Measurements from ENCODE around the gene NPC2.
A peak's percentile ranks its signal among the peaks of the same experiment; 100 is the strongest.

Gene NPC2

GRCh38 chr14:74510223-74510931, 17.3 kb upstream of the NPC2 start:
- Histone ChIP-seq H3K4me3 (ENCODE audit: low read depth, low read length) (no peak overlapping the region), H4K8ac (ENCODE audit: low read depth, low read length) (no peak overlapping the region), H3K79me2 (ENCODE audit: control insufficient read depth, insufficient read depth, low read length, poor library complexity) (no peaks in the 10 kb centered on the region), H3K79me1 (ENCODE audit: low read length) (no peaks in the 10 kb centered on the region), H3K14ac (ENCODE audit: low read length) (no peak overlapping the region), H2AFZ (ENCODE audit: insufficient read depth, low read length, poor library complexity) (no peak overlapping the region), H3K23ac (ENCODE audit: low read length) (no peak overlapping the region), H2AK5ac (ENCODE audit: low read length) (no peak overlapping the region), H4K12ac (ENCODE audit: low read depth, low read length) (no peak overlapping the region), H3K27me3 (ENCODE audit: insufficient read depth, low read length) (no peaks in the 10 kb centered on the region), H2BK120ac (ENCODE audit: insufficient read depth, low read length, poor library complexity) (no peak overlapping the region), H3K4ac (ENCODE audit: low read depth, low read length) (no peak overlapping the region), H3K18ac (ENCODE audit: low read length) (no peak overlapping the region), H4K91ac (ENCODE audit: low read depth, low read length) (no peak overlapping the region), H3K4me1 (ENCODE audit: control insufficient read depth in 1 of 2, insufficient read depth in 2 of 2, low read length in 2 of 2) (no peaks in the 10 kb centered on the region), H2BK12ac (ENCODE audit: low read length) (no peak overlapping the region), H3K36me3 (ENCODE audit: control insufficient read depth in 1 of 2, insufficient read depth in 2 of 2, low read length in 2 of 2) (no peaks in the 10 kb centered on the region), H3K9ac (ENCODE audit: low read length) (no peak overlapping the region), H2BK5ac (ENCODE audit: low read depth, low read length, poor library complexity) (no peak overlapping the region), H3K9me3 (ENCODE audit: insufficient read depth, low read depth, low read length) (peaks cover 2% of the 10 kb centered on the region), H3K27ac (ENCODE audit: low read depth, low read length) (no peak overlapping the region), H3K4me2 (ENCODE audit: low read length) (no peak overlapping the region)
- peak in 1 of 2 donors; percentile 13 for DNase-seq
- no CpG with 5 or more reads among the region's 21 CpGs for WGBS (ENCODE audit: extremely low coverage, insufficient coverage, insufficient read length)

GRCh38 chr14:74509587-74510222, 16.6 kb upstream of the NPC2 start:
- H2BK12ac ChIP-seq (ENCODE audit: low read length) = no peak overlapping the region
- no peak overlapping the region for H3K9ac ChIP-seq (ENCODE audit: low read length)
- H2BK120ac ChIP-seq (ENCODE audit: insufficient read depth, low read length, poor library complexity) = no peak overlapping the region
- no peak overlapping the region for H3K4me3 ChIP-seq (ENCODE audit: low read depth, low read length)
- no peak overlapping the region for H3K23ac ChIP-seq (ENCODE audit: low read length)
- no peaks in the 10 kb centered on the region for H3K4me1 ChIP-seq (ENCODE audit: control insufficient read depth in 1 of 2, insufficient read depth in 2 of 2, low read length in 2 of 2)
- no peak for DNase-seq
- H4K91ac ChIP-seq (ENCODE audit: low read depth, low read length) = no peak overlapping the region
- no peaks in the 10 kb centered on the region for H3K79me2 ChIP-seq (ENCODE audit: control insufficient read depth, insufficient read depth, low read length, poor library complexity)
- H2AK5ac ChIP-seq (ENCODE audit: low read length) = no peak overlapping the region
- no peak overlapping the region for H3K27ac ChIP-seq (ENCODE audit: low read depth, low read length)
- H2BK5ac ChIP-seq (ENCODE audit: low read depth, low read length, poor library complexity) = no peak overlapping the region
- peaks cover 3% of the 10 kb centered on the region for H3K9me3 ChIP-seq (ENCODE audit: insufficient read depth, low read depth, low read length)
- no peaks in the 10 kb centered on the region for H3K79me1 ChIP-seq (ENCODE audit: low read length)
- no peak overlapping the region for H3K14ac ChIP-seq (ENCODE audit: low read length)
- H3K27me3 ChIP-seq (ENCODE audit: insufficient read depth, low read length) = no peaks in the 10 kb centered on the region
- H3K4me2 ChIP-seq (ENCODE audit: low read length) = no peak overlapping the region
- H4K12ac ChIP-seq (ENCODE audit: low read depth, low read length) = no peak overlapping the region
- no peak overlapping the region for H2AFZ ChIP-seq (ENCODE audit: insufficient read depth, low read length, poor library complexity)
- no peaks in the 10 kb centered on the region for H3K36me3 ChIP-seq (ENCODE audit: control insufficient read depth in 1 of 2, insufficient read depth in 2 of 2, low read length in 2 of 2)
- H4K8ac ChIP-seq (ENCODE audit: low read depth, low read length) = no peak overlapping the region
- H3K18ac ChIP-seq (ENCODE audit: low read length) = no peak overlapping the region
- no CpG with 5 or more reads among the region's 10 CpGs for WGBS (ENCODE audit: extremely low coverage, insufficient coverage, insufficient read length)
- no peak overlapping the region for H3K4ac ChIP-seq (ENCODE audit: low read depth, low read length)

- H4K8ac ChIP-seq (ENCODE audit: low read depth, low read length) = no peak overlapping the region
- WGBS (ENCODE audit: extremely low coverage, insufficient coverage, insufficient read length) = no CpG with 5 or more reads among the region's 13 CpGs
- H3K4me2 ChIP-seq (ENCODE audit: low read length) = no peak overlapping the region
- no peaks in the 10 kb centered on the region for H3K36me3 ChIP-seq (ENCODE audit: control insufficient read depth in 1 of 2, insufficient read depth in 2 of 2, low read length in 2 of 2)
- H2BK5ac ChIP-seq (ENCODE audit: low read depth, low read length, poor library complexity) = no peak overlapping the region
- no peak overlapping the region for H4K91ac ChIP-seq (ENCODE audit: low read depth, low read length)
- H3K27me3 ChIP-seq (ENCODE audit: insufficient read depth, low read length) = no peaks in the 10 kb centered on the region
- H4K12ac ChIP-seq (ENCODE audit: low read depth, low read length) = no peak overlapping the region
- no peak overlapping the region for H3K4ac ChIP-seq (ENCODE audit: low read depth, low read length)
- no peak overlapping the region for H3K4me3 ChIP-seq (ENCODE audit: low read depth, low read length)
- H3K4me1 ChIP-seq (ENCODE audit: control insufficient read depth in 1 of 2, insufficient read depth in 2 of 2, low read length in 2 of 2) = no peaks in the 10 kb centered on the region
- H2BK12ac ChIP-seq (ENCODE audit: low read length) = no peak overlapping the region
- H3K79me2 ChIP-seq (ENCODE audit: control insufficient read depth, insufficient read depth, low read length, poor library complexity) = no peaks in the 10 kb centered on the region
- no peak overlapping the region for H2AFZ ChIP-seq (ENCODE audit: insufficient read depth, low read length, poor library complexity)
- no peak overlapping the region for H3K23ac ChIP-seq (ENCODE audit: low read length)
- no peak overlapping the region for H3K14ac ChIP-seq (ENCODE audit: low read length)
- peaks cover 4% of the 10 kb centered on the region for H3K9me3 ChIP-seq (ENCODE audit: insufficient read depth, low read depth, low read length)
- DNase-seq = no peak
- no peak overlapping the region for H3K18ac ChIP-seq (ENCODE audit: low read length)
- H3K9ac ChIP-seq (ENCODE audit: low read length) = no peak overlapping the region
- no peak overlapping the region for H2BK120ac ChIP-seq (ENCODE audit: insufficient read depth, low read length, poor library complexity)
- H3K79me1 ChIP-seq (ENCODE audit: low read length) = no peaks in the 10 kb centered on the region
- H3K27ac ChIP-seq (ENCODE audit: low read depth, low read length) = no peak overlapping the region
- no peak overlapping the region for H2AK5ac ChIP-seq (ENCODE audit: low read length)
Measured at GRCh38 chr14:74508844-74509428, 15.8 kb upstream of the NPC2 start.

GRCh38 chr14:74508292-74508731, 15.2 kb upstream of the NPC2 start:
- Histone ChIP-seq H3K23ac (ENCODE audit: low read length) (no peak overlapping the region), H3K79me1 (ENCODE audit: low read length) (no peaks in the 10 kb centered on the region), H2AFZ (ENCODE audit: insufficient read depth, low read length, poor library complexity) (no peak overlapping the region), H2BK5ac (ENCODE audit: low read depth, low read length, poor library complexity) (no peak overlapping the region), H3K27ac (ENCODE audit: low read depth, low read length) (no peak overlapping the region), H3K4me1 (ENCODE audit: control insufficient read depth in 1 of 2, insufficient read depth in 2 of 2, low read length in 2 of 2) (no peaks in the 10 kb centered on the region), H3K18ac (ENCODE audit: low read length) (no peak overlapping the region), H4K12ac (ENCODE audit: low read depth, low read length) (no peak overlapping the region), H3K9me3 (ENCODE audit: insufficient read depth, low read depth, low read length) (peaks cover 4% of the 10 kb centered on the region), H3K4ac (ENCODE audit: low read depth, low read length) (no peak overlapping the region), H3K36me3 (ENCODE audit: control insufficient read depth in 1 of 2, insufficient read depth in 2 of 2, low read length in 2 of 2) (no peaks in the 10 kb centered on the region), H4K91ac (ENCODE audit: low read depth, low read length) (no peak overlapping the region), H3K79me2 (ENCODE audit: control insufficient read depth, insufficient read depth, low read length, poor library complexity) (no peaks in the 10 kb centered on the region), H3K4me2 (ENCODE audit: low read length) (no peak overlapping the region), H2BK12ac (ENCODE audit: low read length) (no peak overlapping the region), H3K9ac (ENCODE audit: low read length) (no peak overlapping the region), H2AK5ac (ENCODE audit: low read length) (no peak overlapping the region), H2BK120ac (ENCODE audit: insufficient read depth, low read length, poor library complexity) (no peak overlapping the region), H3K27me3 (ENCODE audit: insufficient read depth, low read length) (no peaks in the 10 kb centered on the region), H3K14ac (ENCODE audit: low read length) (no peak overlapping the region), H4K8ac (ENCODE audit: low read depth, low read length) (no peak overlapping the region), H3K4me3 (ENCODE audit: low read depth, low read length) (no peak overlapping the region)
- no peak for DNase-seq
- WGBS (ENCODE audit: extremely low coverage, insufficient coverage, insufficient read length) = no CpG with 5 or more reads among the region's 15 CpGs
